Activated CD4-positive, alpha-beta T cell treated with anti-CD3 and anti-CD28 coated beads for 48 hours (primary cell): ENCODE measurements around the gene OSER1.
"Not testable (repeated sequence)": the region's sequence is repeated elsewhere in the genome, so short reads cannot be mapped to it uniquely, and the experiment has no call there.

Experiments used
- DNase-seq: peaks from one replicate; pipeline ENCODE4 v3.0.0-alpha.2; 2020

OSER1 gene

DNA sequence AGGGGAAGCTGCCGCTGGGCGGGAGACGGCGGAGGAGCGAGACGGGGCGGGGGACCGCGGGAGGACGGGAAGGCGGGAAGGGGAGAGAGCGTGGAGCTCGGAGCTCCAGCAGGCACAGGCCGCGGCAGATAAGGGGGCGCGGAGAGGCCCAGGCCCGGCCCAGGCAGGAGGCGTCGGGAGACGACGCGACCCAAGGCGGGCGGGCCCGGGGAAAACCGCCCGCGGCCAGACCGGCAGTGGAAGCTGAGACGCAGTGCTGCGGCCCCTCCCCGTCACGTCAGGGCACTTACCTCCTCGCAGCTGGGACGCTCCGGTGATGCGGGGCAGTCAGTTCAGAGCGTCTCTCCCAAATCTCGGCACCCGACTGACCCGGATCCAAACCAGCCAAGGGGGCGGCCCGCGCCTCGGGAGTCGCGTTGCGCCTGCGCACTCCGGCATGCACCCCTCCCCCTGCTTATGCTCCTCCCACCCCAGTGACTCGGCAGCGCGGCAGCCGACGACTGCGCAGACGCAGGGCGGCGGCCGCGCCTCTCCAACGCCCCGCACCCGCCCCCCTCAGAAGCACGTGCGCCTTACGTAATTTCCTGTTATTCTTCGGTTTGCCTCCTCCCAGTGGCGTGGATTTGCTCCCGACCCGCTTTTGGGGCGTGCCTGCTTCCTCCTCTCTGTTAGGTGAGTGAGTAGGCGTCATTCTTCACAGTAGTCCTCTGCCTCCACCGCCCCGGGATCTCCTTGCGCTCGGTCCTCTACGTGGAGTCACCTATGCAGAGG, at the start of gene OSER1:
Gene OSER1 (minus strand): TSS at position 366 of the 771 bp plus-strand sequence. CDS start 3,814 bp downstream, outside the sequence.
- DNase-seq, result peak; percentile 97

DNA sequence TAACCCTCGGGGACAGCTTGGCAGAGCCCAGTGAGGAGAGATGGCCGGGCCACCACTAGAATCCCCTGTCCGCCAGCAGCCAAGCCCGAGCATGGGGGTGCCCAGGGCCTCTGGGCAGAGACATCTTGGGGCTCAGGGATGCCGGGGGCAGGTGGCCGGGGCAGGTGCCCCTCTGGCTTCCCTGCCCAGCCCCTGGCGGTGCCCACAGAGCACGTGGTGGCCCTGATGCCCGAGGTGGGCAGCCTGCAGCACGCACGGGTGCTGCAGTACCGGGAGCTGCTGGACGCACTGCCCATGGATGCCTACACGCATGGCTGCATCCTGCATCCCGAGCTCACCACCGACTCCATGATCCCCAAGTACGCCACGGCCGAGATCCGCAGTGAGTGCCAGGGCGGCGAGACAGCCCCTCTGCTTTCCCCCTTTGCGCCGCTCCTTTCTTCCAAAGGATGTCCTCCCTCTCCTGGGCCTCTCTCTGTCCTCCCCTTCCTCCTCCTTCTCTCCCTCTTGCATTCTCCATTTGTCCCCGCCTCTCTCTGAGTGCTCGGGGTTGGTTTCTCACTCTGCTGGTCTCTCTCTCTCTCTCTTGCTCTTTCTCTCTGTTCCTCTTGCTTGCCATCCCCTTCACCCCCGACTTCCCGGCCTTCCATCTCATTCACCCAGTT, 47.8 kb upstream of the OSER1 start:
- no peak for DNase-seq

DNA sequence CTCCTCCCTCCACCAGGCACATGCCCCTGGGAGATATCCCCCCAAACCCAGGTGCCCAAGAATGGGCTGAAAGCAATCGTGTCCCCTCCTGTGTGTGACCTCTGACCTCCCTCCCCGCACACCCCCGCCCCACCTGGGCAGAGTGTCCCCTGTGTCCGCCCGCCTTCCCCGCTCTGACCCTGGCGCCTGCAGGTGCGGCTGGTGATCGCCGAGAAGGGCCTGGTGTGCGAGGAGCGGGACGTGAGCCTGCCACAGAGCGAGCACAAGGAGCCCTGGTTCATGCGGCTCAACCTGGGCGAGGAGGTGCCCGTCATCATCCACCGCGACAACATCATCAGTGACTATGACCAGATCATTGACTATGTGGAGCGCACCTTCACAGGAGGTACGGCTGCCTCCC, 46.4 kb upstream of the OSER1 start:
- DNase-seq, result no peak

GRCh38 chr20:44255942-44256341, 45.4 kb upstream of the OSER1 start:
- DNase-seq, result no peak

- no peak for DNase-seq
Measured at GRCh38 chr20:44254073-44254472, 43.5 kb upstream of the OSER1 start.

- no peak for DNase-seq
Measured at GRCh38 chr20:44253528-44253927, 43.0 kb upstream of the OSER1 start.

- DNase-seq, result no peak
Measured at GRCh38 chr20:44251284-44251683, 40.7 kb upstream of the OSER1 start.

- no peak for DNase-seq
Measured at GRCh38 chr20:44248410-44248759, 37.8 kb upstream of the OSER1 start.

GRCh38 chr20:44247586-44248409, 37.2 kb upstream of the OSER1 start:
- DNase-seq, result peak; percentile 43

DNA sequence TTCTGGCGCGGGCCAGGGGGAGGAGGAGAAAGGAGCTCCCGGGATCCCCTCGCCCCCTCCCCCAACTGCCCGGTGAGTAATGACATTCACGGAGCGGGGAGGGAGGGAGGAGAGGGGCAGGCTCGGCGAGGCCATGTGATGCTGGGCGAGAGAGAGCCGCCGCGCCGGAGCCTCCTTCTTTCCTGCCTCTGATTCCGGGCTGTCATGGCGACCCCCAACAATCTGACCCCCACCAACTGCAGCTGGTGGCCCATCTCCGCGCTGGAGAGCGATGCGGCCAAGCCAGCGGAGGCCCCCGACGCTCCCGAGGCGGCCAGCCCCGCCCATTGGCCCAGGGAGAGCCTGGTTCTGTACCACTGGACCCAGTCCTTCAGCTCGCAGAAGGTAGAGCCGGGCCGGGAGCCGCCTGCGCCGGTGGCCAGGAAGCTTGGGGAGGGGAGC, 36.6 kb upstream of the OSER1 start, which contains the start of gene GDAP1L1:
Gene GDAP1L1 (plus strand): TSS at position 178 of the 441 bp plus-strand sequence. CDS start 27 bp downstream, at position 205.
- DNase-seq, result no peak

DNA sequence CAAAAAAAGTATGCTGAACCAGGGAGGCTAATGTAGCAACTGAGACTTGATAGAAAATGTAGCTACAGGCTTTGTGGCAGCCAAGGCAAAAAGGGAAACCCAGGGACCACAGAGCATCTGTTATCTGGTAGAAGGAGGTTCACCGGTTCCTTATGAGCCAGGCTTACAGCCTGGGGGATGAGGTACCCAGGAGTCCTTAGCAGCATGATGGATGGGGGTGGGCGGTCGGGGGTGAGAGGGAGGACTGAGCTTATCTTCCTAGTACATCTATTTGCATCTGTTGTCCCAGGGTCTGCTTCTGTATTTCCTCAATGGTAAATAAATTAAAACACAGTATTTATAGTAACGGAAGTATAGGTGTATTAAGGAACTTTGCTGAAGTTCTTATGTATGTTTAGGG, 35.4 kb upstream of the OSER1 start:
- DNase-seq, result no peak

GRCh38 chr20:44241796-44242195, 31.2 kb upstream of the OSER1 start:
- no peak for DNase-seq

DNA sequence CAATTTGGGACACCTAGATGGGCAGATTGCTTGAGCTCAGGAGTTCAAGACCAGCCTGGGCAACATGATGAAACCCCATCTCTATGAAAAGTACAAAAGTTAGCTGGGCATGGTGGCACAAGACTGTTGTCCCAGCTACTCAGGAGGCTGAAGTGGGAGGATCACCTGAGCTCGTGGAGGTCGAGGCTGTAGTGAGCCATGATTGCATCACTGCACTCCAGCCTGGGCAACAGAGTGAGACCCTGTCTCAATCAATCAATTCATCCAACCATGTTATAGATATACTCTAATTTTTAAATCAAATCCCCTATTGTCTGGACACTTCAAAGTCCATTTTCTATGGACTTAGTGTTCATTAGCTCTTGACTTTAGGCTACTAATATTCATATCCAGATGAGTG, 26.3 kb upstream of the OSER1 start:
- not testable (repeated sequence) for DNase-seq

DNA sequence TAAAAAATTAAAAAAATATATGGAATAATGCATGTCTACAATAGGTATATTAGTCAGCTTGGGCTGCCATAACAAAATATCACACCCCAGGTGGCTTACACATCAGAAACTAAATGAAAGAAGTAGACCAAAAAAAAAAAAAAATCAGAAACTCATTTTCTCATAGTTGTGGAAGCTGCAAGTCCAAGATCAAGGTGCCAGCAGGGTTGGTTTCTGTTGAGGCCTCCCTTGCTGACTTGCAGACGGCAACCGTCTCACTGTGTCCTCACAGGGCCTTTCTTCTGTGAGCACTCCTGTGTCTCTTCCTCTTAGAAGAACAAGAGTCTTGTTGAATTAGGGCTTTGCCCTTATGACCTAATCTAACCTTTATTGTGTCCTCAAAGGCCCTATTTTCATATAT, 25.1 kb upstream of the OSER1 start:
- no peak for DNase-seq

DNA sequence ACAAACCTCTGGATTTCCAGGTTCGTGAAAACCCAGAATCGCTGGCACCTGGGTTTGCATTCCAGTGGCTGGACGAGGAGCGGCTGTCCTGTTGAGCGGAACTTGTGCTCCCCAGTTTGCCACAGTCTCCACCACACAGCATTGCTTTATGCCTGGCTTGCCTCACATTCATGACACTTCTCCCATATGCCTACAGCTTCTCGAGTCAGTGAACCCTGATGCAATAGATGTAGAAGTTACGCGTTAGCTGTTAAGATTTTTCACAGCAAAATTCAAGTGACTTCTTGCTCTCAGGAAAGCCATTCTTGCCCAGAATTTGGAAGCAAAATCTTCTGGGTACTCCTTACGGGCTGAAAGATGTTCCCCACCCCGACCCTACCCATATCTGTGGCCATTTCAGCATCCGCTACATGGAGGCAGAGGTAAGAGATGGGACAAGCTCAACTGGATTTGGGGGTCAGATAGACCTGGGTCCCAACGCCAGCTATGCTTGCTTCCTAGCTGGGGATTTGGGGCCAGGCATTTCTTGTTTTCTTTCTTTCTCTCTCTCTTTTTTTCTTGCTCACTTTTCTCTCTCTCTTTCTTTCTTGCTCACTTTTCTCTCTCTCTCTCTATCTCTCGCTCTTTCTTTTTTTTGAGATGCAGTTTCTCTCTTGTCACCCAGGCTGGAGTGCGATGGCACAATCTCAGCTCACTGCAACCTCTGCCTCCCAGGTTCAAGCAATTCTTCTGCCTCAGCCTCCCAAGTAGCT, 24.2 kb upstream of the OSER1 start:
- no peak for DNase-seq

GRCh38 chr20:44233436-44234016, 23.0 kb upstream of the OSER1 start:
- DNase-seq, result no peak

DNA sequence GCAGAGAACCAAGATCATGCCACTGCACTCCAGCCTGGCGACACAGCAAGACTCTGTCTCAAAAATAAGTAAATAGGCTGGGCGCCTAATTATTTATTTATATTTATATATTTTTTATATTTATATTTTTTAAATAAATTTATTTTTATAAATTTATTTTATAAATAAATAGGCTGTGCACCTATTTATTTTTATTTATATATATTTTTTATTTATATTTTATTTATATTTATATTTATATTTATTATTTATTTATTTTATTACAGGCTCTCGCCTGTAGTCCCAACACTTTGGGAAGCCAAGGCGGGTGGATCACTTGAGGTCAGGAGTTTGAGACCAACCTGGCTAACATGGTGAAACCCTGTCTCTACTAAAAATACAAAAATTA, 21.9 kb upstream of the OSER1 start:
- not testable (repeated sequence) for DNase-seq

- DNase-seq, result no peak
Measured at GRCh38 chr20:44231713-44232468, 21.3 kb upstream of the OSER1 start.

DNA sequence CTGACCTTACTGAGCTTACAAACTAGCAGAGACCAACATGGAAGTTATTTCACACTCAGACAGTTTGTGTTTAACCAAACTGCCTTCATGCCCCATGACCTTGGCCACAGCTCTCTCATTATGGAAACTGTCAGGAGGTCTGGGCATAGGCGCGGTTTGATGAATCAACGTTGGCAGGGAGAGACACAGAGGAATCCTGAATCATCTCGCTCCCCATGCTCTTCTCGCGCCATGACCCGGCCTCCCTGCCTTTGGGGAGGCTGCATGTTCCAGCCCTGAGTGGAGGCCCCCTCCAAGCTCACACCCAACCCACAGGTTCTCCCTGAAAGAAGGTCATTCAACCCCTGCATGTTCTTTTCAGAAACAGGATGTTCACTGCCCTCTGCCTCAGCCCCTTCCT, 20.6 kb upstream of the OSER1 start:
- DNase-seq, result no peak

DNA sequence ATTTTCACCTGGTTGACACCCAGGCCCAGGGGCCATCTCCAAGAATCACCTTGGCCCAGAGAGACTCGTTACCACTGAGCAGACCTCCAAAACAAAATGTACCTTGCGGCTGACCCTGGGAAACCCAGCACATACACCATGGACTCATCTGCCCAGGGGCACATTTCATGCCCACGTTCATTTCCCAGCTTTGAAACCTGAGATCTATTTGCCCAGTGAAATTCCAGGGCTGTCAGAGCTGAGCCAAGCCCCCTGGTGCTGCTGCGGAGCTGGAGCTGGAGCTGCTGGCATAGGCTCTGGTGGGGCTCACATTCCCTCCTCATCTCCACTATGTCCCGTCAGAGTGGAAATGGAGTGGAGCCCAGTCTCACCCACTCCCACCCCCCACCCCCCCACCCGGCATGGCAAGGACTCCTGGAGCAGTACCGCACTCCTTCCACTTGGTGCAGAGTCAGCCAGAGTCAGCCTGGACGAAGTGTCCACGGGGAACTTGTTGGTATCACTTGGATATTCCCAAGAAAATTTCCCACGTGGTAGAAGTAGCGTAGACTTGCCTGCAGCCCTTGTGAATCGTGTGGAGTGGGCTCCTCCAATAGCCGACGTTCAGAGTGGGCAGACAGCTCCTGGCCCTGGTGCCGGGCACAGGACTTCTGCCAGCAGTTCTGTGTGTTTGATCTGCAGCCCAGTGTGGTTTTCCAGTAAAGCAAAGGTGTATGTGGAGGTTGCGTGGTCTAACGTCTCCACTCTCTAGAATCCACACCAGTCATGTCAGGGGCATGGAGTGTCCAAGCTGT, 18.1 kb upstream of the OSER1 start:
- DNase-seq, result no peak

DNA sequence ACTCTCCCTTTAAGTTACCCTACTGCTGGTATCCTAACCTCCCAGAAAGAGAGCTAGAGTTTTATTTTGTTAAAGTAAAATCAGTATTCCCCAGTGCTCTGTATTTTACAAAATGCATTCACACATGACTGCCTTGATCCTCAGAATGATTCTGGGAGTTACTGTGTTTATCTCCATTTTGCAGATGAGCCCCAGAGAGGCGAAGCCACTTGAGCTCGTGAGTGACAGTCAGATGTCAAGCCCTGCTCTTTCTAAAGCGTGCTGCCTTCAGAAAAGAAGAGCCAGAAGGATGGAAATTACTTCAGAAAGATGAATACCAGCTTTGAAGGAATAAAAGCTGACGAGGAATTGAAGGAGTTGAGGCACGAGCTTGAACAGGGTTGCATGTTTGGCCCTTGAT, 14.1 kb upstream of the OSER1 start:
- no peak for DNase-seq
